Measurements from ENCODE around the gene RBM38. TPM values are rescaled to one million over a fixed set of nuclear protein-coding genes. Genes with fewer than 3 reads are reported as not detected.

The RBM38 gene
- total and polyA plus RNA-seq, 2 of the 13 experiments (the other 11 are each of a cell fraction or from before 2014, with no cell fraction given), result 24.2 to 34.2 TPM

GRCh38 chr20:57432480-57432861 is 41.3 kb downstream of the RBM38 start:
- Histone ChIP-seq H3K4me1 (ENCODE audit: insufficient read depth, low read length) (peaks cover 76% of the 10 kb centered on the region), H3K4me3 (replicated peaks in 1 of 3; ENCODE audit: insufficient read depth in 1 of 3, low read depth in 2 of 3, low read length in 3 of 3) (no peak overlapping the region), H3K79me2 (ENCODE audit: insufficient read depth, low read length) (no peaks in the 10 kb centered on the region), H3K9me3 (ENCODE audit: low read length) (no peaks in the 10 kb centered on the region), H2AFZ (ENCODE audit: low read length) (no peak overlapping the region), H3K27me3 (ENCODE audit: control insufficient read depth in 1 of 2, insufficient read depth in 2 of 2, low read length in 2 of 2) (peaks cover 2 to 29% of the 10 kb centered on the region in 2 experiments), H3K27ac (ENCODE audit: extremely low read length, insufficient read depth, low read length) (no peak overlapping the region), H3K4me2 (ENCODE audit: low read depth, low read length) (no peak overlapping the region), H3K9ac (ENCODE audit: insufficient read depth, low read depth, low read length) (no peak overlapping the region), H4K20me1 (ENCODE audit: insufficient read depth, low read length) (no peaks in the 10 kb centered on the region; the same call in 1 of the 2 replicates), H3K36me3 (replicated peaks in 1 of 2; ENCODE audit: control insufficient read depth in 1 of 2, insufficient read depth in 2 of 2, low read length in 2 of 2) (no peaks in the 10 kb centered on the region)
- CTCF ChIA-PET (ENCODE audit: low intra/inter-chr PET ratio, low total read pairs), result no interaction called here
- no peak for FAIRE-seq
- peak; percentile 66; the same call in 1 of the 2 replicates for TF ChIP-seq KDM1A (CRISPR knock-in tag; IDR thresholded peaks at IDR 0.05)
- 0 out of 2 replicates have a peak, but pooled peaks have one; percentile 68 for TF ChIP-seq ADNP (CRISPR knock-in tag; IDR thresholded peaks at IDR 0.05)
- no peak for TF ChIP-seq RXRB (CRISPR knock-in tag; IDR thresholded peaks at IDR 0.05; ENCODE audit: borderline replicate concordance)
- no peak for TF ChIP-seq CREB1 (IDR thresholded peaks at IDR 0.05)
- TF ChIP-seq CREB1 (CRISPR knock-in tag; IDR thresholded peaks at IDR 0.05), result no peak
- TF ChIP-seq ZNF629 (CRISPR knock-in tag; conservative IDR thresholded peaks at IDR 0.05), result peak; percentile 94
- TF ChIP-seq ZMYM3 (CRISPR knock-in tag; IDR thresholded peaks at IDR 0.05), result peak; percentile 51; the same call in 1 of the 2 replicates
- intact Hi-C loops (cut with micrococcal nuclease; ENCODE audit: unreplicated experiment) (no loop called here), in situ Hi-C loops (cut with HindIII; ENCODE audit: extremely low pct_ligation_motif_present, low pct_unique_long_range_greater_than_20kb) (no loop called here)
- no peak for ATAC-seq
- 83% methylated on average over 7 of the region's 7 CpGs for WGBS (ENCODE audit: low lambda C conversion rate)
- DNase-seq (ENCODE audit: low spot score), result no peak
- BruUV-seq (replicated peaks), result no TSS peak
- POLR2A ChIA-PET, result no interaction called here

- WGBS (ENCODE audit: low lambda C conversion rate), result 32% methylated on average over 13 of the region's 13 CpGs
- H3K4me2 ChIP-seq (ENCODE audit: low read depth, low read length), result no peak overlapping the region; the same call in 1 of the 2 replicates
- H3K9me3 ChIP-seq (ENCODE audit: low read length), result no peaks in the 10 kb centered on the region
- peaks cover 2 to 31% of the 10 kb centered on the region in 2 experiments for H3K27me3 ChIP-seq (ENCODE audit: control insufficient read depth in 1 of 2, insufficient read depth in 2 of 2, low read length in 2 of 2)
- H4K20me1 ChIP-seq (ENCODE audit: insufficient read depth, low read length), result no peaks in the 10 kb centered on the region; the same call in 1 of the 2 replicates
- ATAC-seq, result no peak
- DNase-seq (ENCODE audit: low spot score), result no peak
- H3K36me3 ChIP-seq (replicated peaks in 1 of 2; ENCODE audit: control insufficient read depth in 1 of 2, insufficient read depth in 2 of 2, low read length in 2 of 2), result no peaks in the 10 kb centered on the region
- ChIA-PET CTCF (ENCODE audit: low intra/inter-chr PET ratio, low total read pairs) (no interaction called here), POLR2A (interaction anchor here (1.3 kb wide), 1 partner anchor 43 kb away, joined by 3 read pairs; no protein-coding TSS in a partner anchor)
- no peak overlapping the region for H3K4me3 ChIP-seq (replicated peaks in 1 of 3; ENCODE audit: insufficient read depth in 1 of 3, low read depth in 2 of 3, low read length in 3 of 3)
- intact Hi-C loops (cut with micrococcal nuclease; ENCODE audit: unreplicated experiment), result no loop called here
- H3K27ac ChIP-seq (ENCODE audit: extremely low read length, insufficient read depth, low read length), result no peak overlapping the region
- H2AFZ ChIP-seq (ENCODE audit: low read length), result no peak overlapping the region
- in situ Hi-C loops (cut with HindIII; ENCODE audit: extremely low pct_ligation_motif_present, low pct_unique_long_range_greater_than_20kb), result no loop called here
- no peak for FAIRE-seq
- peaks cover 74% of the 10 kb centered on the region for H3K4me1 ChIP-seq (ENCODE audit: insufficient read depth, low read length)
- no peaks in the 10 kb centered on the region for H3K79me2 ChIP-seq (ENCODE audit: insufficient read depth, low read length)
- BruUV-seq (replicated peaks), result no TSS peak
- no peak overlapping the region for H3K9ac ChIP-seq (ENCODE audit: insufficient read depth, low read depth, low read length)
- TF ChIP-seq ZFX (CRISPR knock-in tag; IDR thresholded peaks at IDR 0.05; ENCODE audit: low read depth), result 0 out of 2 replicates have a peak, but pooled peaks have one; percentile 24
- peak; percentile 90; the same call in 1 of the 2 replicates for TF ChIP-seq ETV6 (CRISPR knock-in tag; conservative IDR thresholded peaks at IDR 0.05)
- no peak for TF ChIP-seq GABPA (IDR thresholded peaks at IDR 0.05; ENCODE audit: low read depth, low read length)
- peak; percentile 66; the same call in 1 of the 2 replicates for TF ChIP-seq GABPA (CRISPR knock-in tag; IDR thresholded peaks at IDR 0.05; ENCODE audit: low read depth)
- TF ChIP-seq ZFP91 (CRISPR knock-in tag; IDR thresholded peaks at IDR 0.05; ENCODE audit: borderline replicate concordance), result 0 out of 2 replicates have a peak, but pooled peaks have one; percentile 19
- TF ChIP-seq ELF1 (CRISPR knock-in tag; IDR thresholded peaks at IDR 0.05), result peak; percentile 53; the same call in 1 of the 2 replicates
These were observed 41.8 kb downstream of the RBM38 start for GRCh38 chr20:57432862-57433491.
